Ishikawa (cell line): ENCODE results near the gene SMAD6.

Source experiments
- CEBPB ChIP-seq: IDR thresholded peaks from 2 replicates; pipeline ENCODE4 v1.6.1; 2012
- CREB1 ChIP-seq: IDR thresholded peaks from 2 replicates; pipeline ENCODE4 v1.6.1; 2012; ENCODE audit warnings: low read depth
- EGR1 ChIP-seq: IDR thresholded peaks from 2 replicates; pipeline ENCODE4 v1.6.1; 2012
- EP300 ChIP-seq: IDR thresholded peaks from 2 replicates; pipeline ENCODE4 v1.6.1; 2012; ENCODE audit warnings: borderline replicate concordance
- FOXM1 ChIP-seq: IDR thresholded peaks from 2 replicates; pipeline ENCODE4 v1.6.1; 2012; ENCODE audit warnings: low read depth, borderline replicate concordance
- NFIC ChIP-seq: IDR thresholded peaks from 2 replicates; pipeline ENCODE4 v1.6.1; 2012
- RAD21 ChIP-seq: IDR thresholded peaks from 2 replicates; pipeline ENCODE4 v1.6.1; 2012; ENCODE audit warnings: low read depth
- TAF1 ChIP-seq: IDR thresholded peaks from 2 replicates; pipeline ENCODE4 v1.6.1; 2012; ENCODE audit warnings: low read depth, mild to moderate bottlenecking
- TCF12 ChIP-seq: IDR thresholded peaks from 2 replicates; pipeline ENCODE4 v1.6.1; 2012; ENCODE audit warnings: low read depth
- TEAD4 ChIP-seq: IDR thresholded peaks from 2 replicates; pipeline ENCODE4 v1.6.1; 2012
- YY1 ChIP-seq: IDR thresholded peaks from 2 replicates; pipeline ENCODE4 v1.6.1; 2012; ENCODE audit warnings: low read depth
- ZBTB7A ChIP-seq: IDR thresholded peaks from 2 replicates; pipeline ENCODE4 v1.6.1; 2012; ENCODE audit warnings: low read depth
- TF ChIP-seq, protein P1 (sequence below): IDR thresholded peaks from 2 replicates; pipeline ENCODE4 v1.6.1; 2012
- TF ChIP-seq, protein P2 (sequence below): IDR thresholded peaks from 2 replicates; pipeline ENCODE4 v1.6.1; 2012
- TF ChIP-seq, protein P3 (sequence below): IDR thresholded peaks from 2 replicates; pipeline ENCODE4 v1.6.1; 2012; ENCODE audit warnings: low read depth, mild to moderate bottlenecking

Gene SMAD6

DNA sequence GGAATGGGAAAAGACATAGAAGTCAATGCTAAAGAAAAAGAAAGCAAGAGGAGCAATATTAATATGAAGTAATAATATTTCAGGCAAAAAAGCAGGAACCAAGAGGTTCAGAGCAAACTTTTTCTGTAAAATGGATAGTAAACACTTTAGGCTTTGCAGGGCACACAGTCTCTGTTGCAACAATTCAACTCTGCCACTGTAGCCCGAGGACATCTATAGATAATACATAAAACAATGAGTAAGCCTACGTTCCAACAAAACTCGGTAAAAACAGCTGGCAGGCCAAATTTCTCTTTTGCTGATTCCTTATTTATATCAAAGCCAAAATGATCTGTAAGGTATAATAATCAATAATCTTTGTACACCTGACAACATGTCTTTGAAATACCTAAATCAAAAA lies 56.8 kb downstream of the SMAD6 start:
- no peak for TF ChIP-seq EGR1
- TF ChIP-seq YY1 = no peak
- TF ChIP-seq RAD21 = no peak

DNA sequence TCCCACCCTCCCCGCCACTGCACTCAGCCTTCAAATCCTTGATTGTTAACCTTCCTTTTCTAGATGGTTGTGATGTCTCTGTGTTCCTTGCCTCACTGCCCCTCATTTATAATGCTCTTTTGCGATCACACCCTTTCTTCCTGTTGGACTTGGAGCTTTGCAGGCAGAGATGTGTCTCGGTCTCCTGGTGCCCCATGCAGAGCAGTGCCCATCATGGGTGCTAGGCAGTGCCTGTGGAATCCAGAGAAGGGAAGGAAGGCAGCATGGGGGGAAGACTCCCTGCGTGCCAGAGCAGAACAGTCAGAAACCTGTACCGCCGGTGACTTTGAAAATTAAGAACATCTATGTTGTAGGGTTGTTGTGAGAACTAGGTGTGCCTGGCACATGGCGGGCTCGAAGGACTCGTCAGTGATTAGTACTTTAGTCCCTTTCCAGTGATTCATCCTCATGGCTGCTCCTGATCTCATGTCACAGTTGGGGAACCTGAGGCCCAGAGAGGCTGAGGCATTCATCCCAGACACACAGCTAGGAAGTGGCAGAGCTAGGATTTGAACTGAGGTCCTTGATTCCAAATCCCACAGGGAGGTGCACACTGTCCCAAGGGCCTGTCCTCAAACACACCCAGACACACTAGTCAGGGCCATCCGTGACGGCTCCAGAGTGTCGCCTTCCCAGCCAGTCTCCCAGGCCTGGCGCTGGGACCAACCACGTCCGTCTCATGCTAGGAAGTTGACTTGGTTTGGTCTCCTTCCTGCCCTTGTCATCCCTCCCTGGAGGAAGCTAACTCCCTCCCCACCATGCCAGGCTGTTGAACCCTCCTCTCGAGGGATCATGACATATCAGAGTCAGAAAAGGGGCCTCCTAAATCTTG lies 58.3 kb downstream of the SMAD6 start:
- TF ChIP-seq NFIC = no peak
- TF ChIP-seq, protein P1, sequence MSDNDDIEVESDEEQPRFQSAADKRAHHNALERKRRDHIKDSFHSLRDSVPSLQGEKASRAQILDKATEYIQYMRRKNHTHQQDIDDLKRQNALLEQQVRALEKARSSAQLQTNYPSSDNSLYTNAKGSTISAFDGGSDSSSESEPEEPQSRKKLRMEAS = 0 out of 2 replicates have a peak, but pooled peaks have one; percentile 23

DNA sequence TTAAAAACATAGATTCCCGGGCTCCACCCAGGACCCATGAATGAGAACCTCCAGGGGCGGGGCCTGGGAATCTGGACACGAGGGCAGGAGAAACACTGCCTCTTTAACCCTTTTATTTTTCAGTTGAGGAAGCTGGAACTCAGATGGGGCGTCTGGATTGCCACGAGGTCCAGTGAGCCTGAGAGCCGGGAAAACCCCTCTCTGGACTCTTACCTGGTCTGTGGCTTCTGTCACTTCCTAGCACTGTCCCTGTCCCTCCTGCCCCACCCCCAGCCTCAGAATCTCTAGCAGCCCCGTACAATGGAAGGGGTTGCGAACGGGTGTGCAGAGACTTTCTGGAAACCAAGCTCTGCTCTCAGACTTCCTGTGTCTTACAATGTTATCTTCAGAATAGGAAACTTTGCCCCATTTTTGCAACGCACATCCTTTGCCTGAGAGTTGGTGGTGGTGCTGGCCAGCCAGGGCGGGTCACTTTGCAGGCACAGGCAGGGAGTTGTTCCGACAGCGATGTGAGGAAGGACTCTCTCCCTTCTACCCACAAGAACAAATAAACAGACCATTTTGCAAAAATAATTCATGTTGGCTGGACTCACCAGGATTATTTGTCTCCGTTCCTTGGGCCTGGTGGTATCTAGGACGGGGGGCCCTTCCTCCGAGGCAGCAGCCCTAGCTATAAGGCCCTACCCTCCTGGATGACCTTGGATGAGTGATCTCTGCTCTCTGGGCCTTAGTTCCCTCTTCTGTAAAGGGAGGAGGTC lies 59.1 kb downstream of the SMAD6 start:
- no peak for TF ChIP-seq CREB1
- TF ChIP-seq, protein P2, sequence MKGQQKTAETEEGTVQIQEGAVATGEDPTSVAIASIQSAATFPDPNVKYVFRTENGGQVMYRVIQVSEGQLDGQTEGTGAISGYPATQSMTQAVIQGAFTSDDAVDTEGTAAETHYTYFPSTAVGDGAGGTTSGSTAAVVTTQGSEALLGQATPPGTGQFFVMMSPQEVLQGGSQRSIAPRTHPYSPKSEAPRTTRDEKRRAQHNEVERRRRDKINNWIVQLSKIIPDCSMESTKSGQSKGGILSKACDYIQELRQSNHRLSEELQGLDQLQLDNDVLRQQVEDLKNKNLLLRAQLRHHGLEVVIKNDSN = no peak
- TF ChIP-seq EP300 = no peak
- TF ChIP-seq TAF1 = no peak
- no peak for TF ChIP-seq NFIC
- TF ChIP-seq CEBPB = no peak
- TF ChIP-seq TCF12 = no peak
- no peak for TF ChIP-seq RAD21
- TF ChIP-seq FOXM1 = no peak
- no peak for TF ChIP-seq TEAD4
- no peak for TF ChIP-seq YY1
- TF ChIP-seq, protein P1 = no peak
- TF ChIP-seq, protein P3, sequence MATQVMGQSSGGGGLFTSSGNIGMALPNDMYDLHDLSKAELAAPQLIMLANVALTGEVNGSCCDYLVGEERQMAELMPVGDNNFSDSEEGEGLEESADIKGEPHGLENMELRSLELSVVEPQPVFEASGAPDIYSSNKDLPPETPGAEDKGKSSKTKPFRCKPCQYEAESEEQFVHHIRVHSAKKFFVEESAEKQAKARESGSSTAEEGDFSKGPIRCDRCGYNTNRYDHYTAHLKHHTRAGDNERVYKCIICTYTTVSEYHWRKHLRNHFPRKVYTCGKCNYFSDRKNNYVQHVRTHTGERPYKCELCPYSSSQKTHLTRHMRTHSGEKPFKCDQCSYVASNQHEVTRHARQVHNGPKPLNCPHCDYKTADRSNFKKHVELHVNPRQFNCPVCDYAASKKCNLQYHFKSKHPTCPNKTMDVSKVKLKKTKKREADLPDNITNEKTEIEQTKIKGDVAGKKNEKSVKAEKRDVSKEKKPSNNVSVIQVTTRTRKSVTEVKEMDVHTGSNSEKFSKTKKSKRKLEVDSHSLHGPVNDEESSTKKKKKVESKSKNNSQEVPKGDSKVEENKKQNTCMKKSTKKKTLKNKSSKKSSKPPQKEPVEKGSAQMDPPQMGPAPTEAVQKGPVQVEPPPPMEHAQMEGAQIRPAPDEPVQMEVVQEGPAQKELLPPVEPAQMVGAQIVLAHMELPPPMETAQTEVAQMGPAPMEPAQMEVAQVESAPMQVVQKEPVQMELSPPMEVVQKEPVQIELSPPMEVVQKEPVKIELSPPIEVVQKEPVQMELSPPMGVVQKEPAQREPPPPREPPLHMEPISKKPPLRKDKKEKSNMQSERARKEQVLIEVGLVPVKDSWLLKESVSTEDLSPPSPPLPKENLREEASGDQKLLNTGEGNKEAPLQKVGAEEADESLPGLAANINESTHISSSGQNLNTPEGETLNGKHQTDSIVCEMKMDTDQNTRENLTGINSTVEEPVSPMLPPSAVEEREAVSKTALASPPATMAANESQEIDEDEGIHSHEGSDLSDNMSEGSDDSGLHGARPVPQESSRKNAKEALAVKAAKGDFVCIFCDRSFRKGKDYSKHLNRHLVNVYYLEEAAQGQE = no peak
- no peak for TF ChIP-seq ZBTB7A
- TF ChIP-seq EGR1 = no peak

DNA sequence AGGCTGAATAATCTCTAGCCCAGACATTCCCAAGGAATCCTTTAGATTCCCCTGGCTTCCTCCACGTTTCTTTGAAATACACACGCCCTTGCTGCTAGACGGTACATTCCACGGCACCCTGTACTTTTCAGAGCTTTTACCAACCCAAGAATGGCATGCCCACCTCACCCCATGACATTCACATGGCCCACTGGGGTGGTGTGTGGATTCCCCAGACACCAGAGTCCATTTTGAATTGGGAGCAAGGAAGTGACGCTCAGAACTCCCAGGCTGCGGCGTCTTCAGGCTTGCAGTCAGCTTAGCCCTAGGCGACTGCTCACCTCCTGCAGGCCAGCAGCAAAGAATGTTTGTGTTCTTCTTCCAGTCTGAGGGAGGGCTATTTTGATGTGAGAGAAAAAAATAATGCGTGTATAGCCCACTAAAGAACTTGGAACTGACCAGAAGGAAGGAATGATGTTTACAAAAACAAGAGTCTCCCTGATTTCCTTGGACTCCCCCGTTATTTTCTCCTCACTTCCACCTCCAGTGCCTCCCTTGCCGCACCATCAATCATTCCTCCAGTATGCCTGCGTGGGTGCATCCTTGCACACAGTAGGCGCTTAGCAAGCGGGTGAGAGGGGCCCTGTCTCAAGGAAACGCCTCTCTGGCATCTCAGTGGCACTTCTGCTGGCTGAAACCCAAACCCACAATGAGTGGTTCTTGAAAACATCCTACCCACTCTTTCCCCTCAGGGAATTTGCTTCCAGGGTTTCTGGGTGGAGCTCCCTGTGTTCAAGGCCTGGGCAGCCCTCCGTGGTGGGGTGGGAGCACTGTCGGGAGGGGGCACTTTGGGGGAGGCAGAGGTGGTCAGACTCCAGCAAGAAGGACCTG lies 59.9 kb downstream of the SMAD6 start:
- no peak for TF ChIP-seq NFIC
- TF ChIP-seq, protein P1 = no peak
- TF ChIP-seq EP300 = 0 out of 2 replicates have a peak, but pooled peaks have one; percentile 27
- peak; percentile 26; the same call in 1 of the 2 replicates for TF ChIP-seq TEAD4
- no peak for TF ChIP-seq EGR1
- no peak for TF ChIP-seq FOXM1
- TF ChIP-seq CREB1 = no peak
- TF ChIP-seq YY1 = no peak
- no peak for TF ChIP-seq RAD21

DNA sequence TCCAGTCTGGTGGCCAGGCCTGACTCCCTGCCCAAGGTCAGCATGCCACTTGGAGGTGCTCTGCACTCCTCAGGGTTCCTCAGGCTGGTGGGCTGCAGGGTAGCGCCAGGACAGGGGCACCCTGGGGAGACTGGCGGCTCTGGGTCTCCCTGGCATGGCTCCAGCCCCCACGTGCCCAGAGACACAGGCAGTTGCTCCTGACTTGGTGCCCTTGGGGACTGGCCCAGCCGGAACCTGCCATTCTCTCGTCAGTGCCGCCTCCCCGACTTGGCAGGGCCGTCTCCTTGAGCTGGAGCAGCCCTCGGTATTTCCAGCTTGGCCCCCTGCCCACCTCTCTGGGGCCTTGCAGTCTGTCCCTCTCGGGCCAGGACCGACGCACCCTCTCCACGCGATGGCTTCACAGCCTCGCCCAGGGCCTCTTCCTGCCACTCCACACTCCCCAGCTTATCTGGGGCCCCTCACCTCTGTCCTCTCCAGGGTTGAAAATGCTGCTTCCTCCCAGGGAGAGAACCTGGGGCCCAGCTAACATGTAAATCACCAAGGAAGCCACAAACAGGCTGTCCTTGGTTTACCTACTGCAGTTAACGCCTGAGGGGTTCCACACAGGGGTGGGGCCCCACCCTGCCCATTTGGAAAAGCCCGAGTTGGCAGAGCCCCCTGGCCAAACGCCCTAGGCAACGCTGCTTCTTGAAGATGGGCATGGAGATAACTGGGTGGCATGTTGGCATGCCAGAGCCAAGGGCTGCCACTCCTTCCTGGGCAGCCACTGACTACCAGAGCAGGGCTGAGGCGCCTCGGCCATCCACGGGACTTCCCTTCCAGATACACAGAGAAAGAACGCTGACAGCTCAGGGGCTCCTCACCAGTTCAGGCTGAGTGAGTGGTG lies 61.4 kb downstream of the SMAD6 start:
- peak; percentile 92 for TF ChIP-seq EP300
- TF ChIP-seq EGR1 = no peak
- no peak for TF ChIP-seq TAF1
- TF ChIP-seq, protein P3 = no peak
- TF ChIP-seq NFIC = peak; percentile 98
- peak; percentile 62 for TF ChIP-seq YY1
- no peak for TF ChIP-seq CREB1
- TF ChIP-seq, protein P2 = peak; percentile 78
- peak; percentile 81 for TF ChIP-seq TEAD4
- TF ChIP-seq RAD21 = no peak
- TF ChIP-seq FOXM1 = peak; percentile 57; the same call in 1 of the 2 replicates
- peak; percentile 68 for TF ChIP-seq ZBTB7A
- TF ChIP-seq, protein P1 = peak; percentile 91
- peak; percentile 90 for TF ChIP-seq TCF12
- TF ChIP-seq CEBPB = no peak; the same call in 1 of the 2 replicates
